HG03378 (cell line): ENCODE results near the gene FANCM.
A peak's percentile ranks its signal among the peaks of the same experiment; 100 is the strongest.

Experiments
- ATAC-seq: cut with Tn5 transposase; IDR thresholded peaks from one replicate; pipeline ENCODE4 v1.9.1; 2021; ENCODE audit warnings: mild to moderate bottlenecking, moderate library complexity; ENCODE audit not compliant: unreplicated experiment

Gene FANCM

GRCh38 chr14:45222485-45223262, 86.9 kb downstream of the FANCM start:
- no peak for ATAC-seq

- no peak for ATAC-seq
Observed at GRCh38 chr14:45227566-45227965, 91.8 kb downstream of the FANCM start.

DNA sequence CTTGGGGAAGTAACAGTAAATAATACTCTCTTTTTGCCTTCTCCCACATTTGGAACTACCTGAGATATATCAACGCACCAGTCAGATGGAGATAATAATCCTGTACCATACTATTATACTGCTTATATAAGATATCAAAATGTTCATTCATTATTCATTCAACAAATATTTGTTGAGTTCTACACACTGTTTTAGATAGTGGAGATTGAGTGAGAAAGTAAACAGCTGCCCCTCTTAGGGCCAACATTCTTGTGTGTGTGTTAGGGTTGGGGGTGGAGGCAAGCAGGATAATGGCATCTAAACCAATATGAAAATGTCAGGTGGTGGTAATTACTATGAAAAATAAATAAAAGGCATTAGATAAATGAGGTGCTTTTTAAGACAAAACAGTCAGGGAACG, 103.3 kb downstream of the FANCM start:
- no peak for ATAC-seq

DNA sequence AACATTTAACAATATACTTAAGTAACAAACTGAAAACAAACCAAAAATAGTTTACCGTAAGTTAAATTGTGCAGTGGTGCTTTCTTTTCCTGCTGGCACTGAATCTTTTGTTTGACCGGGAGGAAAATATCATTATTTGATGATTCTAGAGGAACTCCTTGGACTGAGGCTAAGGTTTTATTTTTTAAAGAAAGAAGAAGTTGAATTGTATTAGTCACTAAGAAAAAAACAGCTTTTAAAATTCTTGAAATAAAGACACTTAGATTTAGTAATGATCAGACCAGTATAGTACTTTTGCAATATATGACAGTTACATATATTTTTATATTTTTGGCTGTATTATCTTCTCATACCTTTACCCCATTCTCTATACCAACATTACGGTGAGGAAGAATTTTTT, 107.0 kb downstream of the FANCM start:
- ATAC-seq, result no peak

- no peak for ATAC-seq
Observed at GRCh38 chr14:45246151-45246550, 110.4 kb downstream of the FANCM start.

- ATAC-seq, result peak; percentile 43
Observed at GRCh38 chr14:45246691-45247090, 111.0 kb downstream of the FANCM start.

DNA sequence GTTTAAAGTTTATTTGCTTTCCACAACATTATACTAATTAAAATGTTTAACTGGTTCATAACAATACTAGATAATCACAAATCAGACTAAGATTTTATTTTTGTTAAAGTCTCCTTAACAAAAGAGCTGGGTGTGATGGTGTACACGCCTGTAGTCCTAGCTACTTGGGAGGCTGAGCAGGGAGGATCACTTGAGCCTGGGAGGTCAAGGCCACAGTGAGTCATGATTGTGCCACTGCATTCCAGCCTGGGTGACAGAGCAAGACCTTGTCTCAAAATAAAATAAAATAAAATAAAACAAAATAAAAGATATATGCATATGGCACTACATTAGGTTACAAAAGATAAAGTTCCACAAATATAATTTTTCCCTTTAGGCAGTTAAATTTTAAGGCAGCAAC, 111.7 kb downstream of the FANCM start:
- no peak for ATAC-seq

DNA sequence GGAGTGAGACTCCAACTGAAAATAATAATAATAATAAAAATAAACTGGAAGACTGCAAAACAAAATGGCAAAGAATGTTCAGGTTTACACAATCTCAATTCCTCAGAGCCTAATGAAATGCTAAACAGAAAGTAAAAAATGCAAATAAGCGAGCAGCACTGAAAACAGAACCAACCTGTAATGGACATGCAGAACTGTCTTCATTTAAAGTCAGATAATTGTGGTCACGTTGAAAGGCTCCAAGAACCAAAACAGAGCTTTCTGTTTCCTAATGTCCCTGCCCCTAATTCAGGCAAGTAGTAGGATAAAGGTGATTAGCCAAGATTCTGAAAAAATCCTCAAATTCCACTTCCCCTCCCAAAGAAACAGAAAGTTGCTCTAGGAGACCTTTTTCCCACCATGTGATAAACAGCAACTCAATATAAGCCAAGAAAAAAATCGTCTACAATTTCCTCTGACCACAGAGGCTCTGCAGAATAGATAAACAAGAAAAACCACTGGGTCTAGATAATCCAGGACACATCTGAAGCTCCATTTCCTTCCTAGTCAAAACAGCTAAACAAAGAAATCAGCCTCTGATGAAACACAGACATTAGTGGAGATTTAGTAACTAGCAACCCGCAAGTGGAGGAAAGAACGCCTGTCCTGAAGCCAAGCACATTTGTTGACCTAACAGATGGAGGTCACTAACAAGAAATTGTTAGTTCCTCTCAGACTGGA, 114.3 kb downstream of the FANCM start:
- ATAC-seq, result peak; percentile 23
